Thoracic aorta (tissue), 2 donors: ENCODE measurements around the gene GET4. TPM values are rescaled to one million over a fixed set of nuclear protein-coding genes. Genes with fewer than 3 reads are reported as not detected.
"Not testable (repeated sequence)": the region's sequence is repeated elsewhere in the genome, so short reads cannot be mapped to it uniquely, and the experiment has no call there.

Experiments
- ATAC-seq: fragments of 150-250 bp; one replicate; pipeline ENCODE4 v1.8.0; 2017; ENCODE audit warnings: low read depth; ENCODE audit not compliant: insufficient number of reproducible peaks, low FRiP score
- DNase-seq: peaks from one replicate; pipeline ENCODE4 v3.0.0-alpha.2; 2020; ENCODE audit warnings: low spot score
- H3K27ac ChIP-seq, 2 donors: fragments of 200-600 bp; sonication (generic); 1 replicate in 1 of 2; 2 replicates in 1 of 2; pipeline ENCODE4 v1.5.1; 2016; ENCODE audit warnings: mild to moderate bottlenecking in 2 of 2, moderate library complexity in 2 of 2
- H3K27me3 ChIP-seq: fragments of 200-600 bp; sonication (generic); replicated peaks from 2 replicates; pipeline ENCODE4 v1.6.0; 2016; ENCODE audit warnings: mild to moderate bottlenecking; ENCODE audit not compliant: insufficient read depth
- H3K36me3 ChIP-seq: fragments of 200-600 bp; sonication (generic); one replicate; pipeline ENCODE4 v1.5.1; 2016
- H3K4me1 ChIP-seq, 2 donors: fragments of 200-600 bp; sonication (generic); 1 replicate in 1 of 2; 2 replicates in 1 of 2; pipeline versions ENCODE4 v1.5.1 to v1.6.0; 2016; ENCODE audit warnings: low read depth in 2 of 2, mild to moderate bottlenecking in 1 of 2; ENCODE audit not compliant: control insufficient read depth in 1 of 2
- H3K4me3 ChIP-seq: fragments of 200-600 bp; sonication (generic); 2 replicates; pipeline ENCODE4 v1.5.1; 2016; ENCODE audit warnings: mild to moderate bottlenecking
- H3K9me3 ChIP-seq: fragments of 200-600 bp; sonication (generic); 2 replicates; pipeline ENCODE4 v1.5.1; 2016
- total RNA-seq, 2 donors: library from RNA; depleted of rRNA; stranded (reverse); fragments of >200 nt; gene quantifications; one replicate each; pipeline versions ENCODE4 v1.1.0 to v1.2.3, GENCODE V29; 2016
- TF ChIP-seq, protein P1 (sequence below): fragments of 200-600 bp; sonication (generic); IDR thresholded peaks from one replicate; pipeline ENCODE4 v1.5.1; 2019; ENCODE audit warnings: antibody characterized with exemption

GET4 gene
- total RNA-seq, 2 donors from 2014 or later, result 26.9 to 28.4 TPM

DNA sequence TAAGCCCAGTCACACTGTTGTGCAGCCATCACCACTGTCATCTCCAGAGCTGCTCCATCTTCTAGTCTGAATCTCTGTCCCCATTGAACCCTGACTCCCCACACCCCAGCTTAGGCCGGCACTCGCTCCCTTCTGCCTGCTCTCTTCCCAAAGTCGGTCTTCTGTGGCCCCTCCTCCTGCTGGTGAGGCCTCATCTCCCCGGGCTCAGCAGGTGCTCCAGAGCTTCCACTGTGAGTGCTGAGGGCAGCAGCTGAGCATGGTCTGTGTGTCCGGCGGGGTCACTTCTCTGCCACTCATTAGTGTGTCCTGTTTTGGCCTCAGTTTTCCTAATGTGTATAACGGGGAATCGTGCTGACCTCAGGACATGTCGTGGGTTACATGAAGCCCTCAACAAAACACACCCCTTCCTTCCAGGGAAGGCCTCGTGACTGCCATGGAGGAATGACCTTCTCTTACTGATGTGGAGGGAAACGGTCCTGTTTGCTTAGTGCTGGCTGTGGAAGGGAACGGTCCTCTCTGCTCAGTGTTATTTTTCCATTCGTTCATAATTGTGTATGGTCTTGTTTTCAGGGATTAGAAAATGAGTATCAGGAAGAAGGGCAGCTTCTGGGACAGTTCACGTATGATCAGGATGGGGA, 4.3 kb upstream of the GET4 start:
- TF ChIP-seq, protein P1, sequence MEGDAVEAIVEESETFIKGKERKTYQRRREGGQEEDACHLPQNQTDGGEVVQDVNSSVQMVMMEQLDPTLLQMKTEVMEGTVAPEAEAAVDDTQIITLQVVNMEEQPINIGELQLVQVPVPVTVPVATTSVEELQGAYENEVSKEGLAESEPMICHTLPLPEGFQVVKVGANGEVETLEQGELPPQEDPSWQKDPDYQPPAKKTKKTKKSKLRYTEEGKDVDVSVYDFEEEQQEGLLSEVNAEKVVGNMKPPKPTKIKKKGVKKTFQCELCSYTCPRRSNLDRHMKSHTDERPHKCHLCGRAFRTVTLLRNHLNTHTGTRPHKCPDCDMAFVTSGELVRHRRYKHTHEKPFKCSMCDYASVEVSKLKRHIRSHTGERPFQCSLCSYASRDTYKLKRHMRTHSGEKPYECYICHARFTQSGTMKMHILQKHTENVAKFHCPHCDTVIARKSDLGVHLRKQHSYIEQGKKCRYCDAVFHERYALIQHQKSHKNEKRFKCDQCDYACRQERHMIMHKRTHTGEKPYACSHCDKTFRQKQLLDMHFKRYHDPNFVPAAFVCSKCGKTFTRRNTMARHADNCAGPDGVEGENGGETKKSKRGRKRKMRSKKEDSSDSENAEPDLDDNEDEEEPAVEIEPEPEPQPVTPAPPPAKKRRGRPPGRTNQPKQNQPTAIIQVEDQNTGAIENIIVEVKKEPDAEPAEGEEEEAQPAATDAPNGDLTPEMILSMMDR, result no peak
- Histone ChIP-seq H3K4me3 (no peak overlapping the region), H3K36me3 (peaks cover 28% of the 10 kb centered on the region), H3K9me3 (no peaks in the 10 kb centered on the region), H3K27ac (peak overlapping the region; percentile 30 to 70), H3K4me1 (peaks cover 24 to 43% of the 10 kb centered on the region in 2 donors), H3K27me3 (no peaks in the 10 kb centered on the region)
- ATAC-seq (no peak), DNase-seq (no peak)

DNA sequence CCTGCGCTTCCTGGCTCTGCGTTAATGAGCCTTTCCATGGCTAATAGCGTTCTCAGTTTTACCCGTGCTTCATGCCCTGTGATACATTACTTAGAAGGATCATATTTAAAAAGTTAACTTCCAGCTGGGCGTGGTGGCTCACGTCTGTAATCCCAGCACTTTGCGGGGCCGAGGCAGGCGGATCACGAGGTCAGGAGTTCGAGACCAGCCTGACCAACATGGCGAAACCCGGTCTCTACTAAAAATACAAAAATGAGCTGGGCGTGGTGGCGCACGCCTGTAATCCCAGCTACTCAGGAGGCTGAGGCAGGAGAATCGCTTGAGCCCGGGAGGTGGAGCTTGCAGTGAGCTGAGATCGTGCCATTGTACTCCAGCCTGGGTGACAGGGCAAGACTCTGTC, 3.7 kb upstream of the GET4 start:
- not testable (repeated sequence) for H3K4me3 ChIP-seq, H3K9me3 ChIP-seq, ATAC-seq, H3K27me3 ChIP-seq, DNase-seq
- peaks cover 17 to 36% of the 10 kb centered on the region in 2 donors for H3K4me1 ChIP-seq
- H3K27ac ChIP-seq, result peak overlapping the region; percentile 30 to 70
- H3K36me3 ChIP-seq, result peaks cover 28% of the 10 kb centered on the region

DNA sequence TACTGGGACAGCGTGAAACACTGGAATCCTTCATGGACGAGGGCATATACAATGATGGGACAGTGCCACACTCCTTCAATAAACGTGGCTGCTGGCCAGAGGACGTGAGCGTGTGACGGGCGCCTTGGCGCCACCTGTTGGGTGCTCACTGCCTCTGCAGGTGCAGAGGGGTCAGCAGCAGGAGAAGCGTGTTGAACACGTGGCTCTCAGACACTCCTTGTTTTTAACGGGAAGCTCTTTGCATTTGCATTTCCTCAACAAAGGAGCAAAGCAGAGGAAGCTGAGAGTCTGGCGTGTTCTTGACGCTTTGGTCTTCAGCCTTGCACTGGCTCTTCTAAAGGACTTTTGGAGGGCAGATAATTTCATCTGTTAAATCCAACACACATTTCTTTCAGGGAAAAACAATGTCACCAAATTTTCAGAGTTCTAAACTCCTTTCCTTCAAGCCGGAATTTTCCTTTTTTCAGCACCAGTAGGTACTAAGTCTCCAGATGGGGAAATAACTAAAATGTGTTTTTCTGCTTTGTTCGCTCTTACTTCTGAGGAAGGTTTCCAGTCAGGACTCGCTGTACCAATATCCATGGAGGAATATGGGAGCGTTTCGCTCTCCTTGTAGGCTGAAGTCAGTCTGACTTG, 2.9 kb upstream of the GET4 start:
- DNase-seq (peak; percentile 49), ATAC-seq (no peak)
- peaks cover 28% of the 10 kb centered on the region for H3K36me3 ChIP-seq
- no peak overlapping the region for H3K4me3 ChIP-seq
- peaks cover 14 to 36% of the 10 kb centered on the region in 2 donors for H3K4me1 ChIP-seq
- H3K27ac ChIP-seq, result peak overlapping the region; percentile 30 to 70
- no peaks in the 10 kb centered on the region for H3K27me3 ChIP-seq
- no peaks in the 10 kb centered on the region for H3K9me3 ChIP-seq
- TF ChIP-seq, protein P1, result peak; percentile 87

DNA sequence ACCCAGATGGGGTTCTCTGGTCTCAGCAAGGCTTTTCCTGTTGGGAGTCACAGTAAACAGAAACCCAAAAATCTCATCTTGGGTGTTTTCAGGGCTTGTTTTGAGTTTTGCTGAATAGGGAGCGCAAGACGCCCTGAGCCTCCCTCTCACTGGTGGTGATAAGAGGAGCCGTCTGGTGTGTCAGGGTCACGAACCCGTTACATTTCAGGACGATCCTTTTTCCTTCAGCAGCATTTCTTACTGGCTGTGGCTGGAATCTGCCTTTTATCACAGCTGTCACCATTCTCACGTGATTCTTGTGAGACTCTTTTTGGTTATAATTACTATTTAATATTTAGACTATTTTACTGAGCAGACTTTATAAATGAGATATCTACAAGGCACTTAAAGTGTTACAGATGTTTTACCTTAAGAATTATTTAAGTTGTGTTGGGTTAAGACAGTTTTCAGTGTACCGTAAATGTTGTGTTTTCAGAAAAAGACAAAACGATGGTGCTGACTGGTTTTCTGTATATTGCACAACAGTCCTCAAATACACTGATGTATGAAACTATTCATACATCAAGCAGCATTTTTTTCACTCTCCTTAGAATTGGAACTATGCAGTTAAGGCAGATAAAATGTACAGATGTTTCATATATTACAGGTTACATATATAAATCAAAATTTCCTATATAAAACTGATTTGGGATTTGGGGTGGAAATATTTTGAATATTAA, 2.2 kb upstream of the GET4 start:
- H3K4me3 ChIP-seq, result no peak overlapping the region
- H3K4me1 ChIP-seq, result peaks cover 12 to 39% of the 10 kb centered on the region in 2 donors
- H3K9me3 ChIP-seq, result no peaks in the 10 kb centered on the region
- H3K36me3 ChIP-seq, result peaks cover 30% of the 10 kb centered on the region
- no peaks in the 10 kb centered on the region for H3K27me3 ChIP-seq
- H3K27ac ChIP-seq, result peak overlapping the region; percentile 25 to 30
- TF ChIP-seq, protein P1, result no peak
- ATAC-seq (no peak), DNase-seq (no peak)

DNA sequence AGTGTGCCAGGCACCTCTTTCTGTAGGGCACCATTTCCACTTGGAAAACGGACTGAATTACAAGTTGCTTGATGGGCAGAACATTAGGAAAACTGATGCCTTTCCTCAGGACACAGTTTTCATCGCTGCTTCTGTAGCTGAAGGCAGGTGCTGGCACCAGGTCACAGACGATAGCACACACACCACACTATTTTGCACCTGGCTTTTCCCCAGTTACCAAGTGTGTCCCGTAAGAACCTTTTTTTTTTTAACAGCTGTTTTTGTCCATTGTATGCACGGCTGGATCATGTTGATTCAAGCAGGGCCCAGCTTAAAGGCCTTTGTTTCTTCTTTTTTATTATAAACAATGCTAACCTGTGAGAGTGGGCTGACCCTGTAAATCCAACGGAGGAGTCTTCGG, 1.3 kb upstream of the GET4 start:
- no peaks in the 10 kb centered on the region for H3K27me3 ChIP-seq
- no peak overlapping the region for H3K4me3 ChIP-seq
- no peak for ATAC-seq

More for the DNA sequence above, 1.3 kb upstream of the GET4 start:
- Histone ChIP-seq H3K36me3 (peaks cover 22% of the 10 kb centered on the region), H3K9me3 (no peaks in the 10 kb centered on the region), H3K27ac (peak overlapping the region in 1 of 2 donors; percentile 70), H3K4me1 (peaks cover 9 to 42% of the 10 kb centered on the region in 2 donors)
- DNase-seq, result no peak
- TF ChIP-seq, protein P1, result no peak
